Omental fat pad (tissue), 4 donors: ENCODE data around the gene DCAF10. TPM values are rescaled to one million over a fixed set of nuclear protein-coding genes. Genes with fewer than 3 reads are reported as not detected.
"Not testable (repeated sequence)": the region's sequence is repeated elsewhere in the genome, so short reads cannot be mapped to it uniquely, and the experiment has no call there.

ENCODE experiments used
- ATAC-seq: fragments of 150-250 bp; one replicate; pipeline ENCODE4 v1.9.1; 2016; ENCODE audit warnings: mild to moderate bottlenecking, moderate library complexity; ENCODE audit not compliant: low FRiP score
- DNase-seq: peaks from one replicate; pipeline ENCODE4 v3.0.0-alpha.2; 2019; ENCODE audit warnings: low spot score
- total RNA-seq, 4 donors: library from RNA; depleted of rRNA; stranded (reverse); fragments of >200 nt; gene quantifications; one replicate each; pipeline ENCODE4 v1.1.0, GENCODE V29; 2016
- TF ChIP-seq, protein P1 (sequence below), 3 donors: fragments of 450-650 bp; IDR thresholded peaks; one replicate each; pipeline ENCODE4 v1.5.1; 2016 to 2017; ENCODE audit warnings: antibody characterized with exemption in 3 of 3, mild to moderate bottlenecking in 3 of 3, moderate library complexity in 2 of 3

Gene DCAF10
- total RNA-seq, 4 donors from 2014 or later = 23.2 to 40.5 (median 31.9) TPM

- DNase-seq (no peak), ATAC-seq (no peak)
- TF ChIP-seq, protein P1, sequence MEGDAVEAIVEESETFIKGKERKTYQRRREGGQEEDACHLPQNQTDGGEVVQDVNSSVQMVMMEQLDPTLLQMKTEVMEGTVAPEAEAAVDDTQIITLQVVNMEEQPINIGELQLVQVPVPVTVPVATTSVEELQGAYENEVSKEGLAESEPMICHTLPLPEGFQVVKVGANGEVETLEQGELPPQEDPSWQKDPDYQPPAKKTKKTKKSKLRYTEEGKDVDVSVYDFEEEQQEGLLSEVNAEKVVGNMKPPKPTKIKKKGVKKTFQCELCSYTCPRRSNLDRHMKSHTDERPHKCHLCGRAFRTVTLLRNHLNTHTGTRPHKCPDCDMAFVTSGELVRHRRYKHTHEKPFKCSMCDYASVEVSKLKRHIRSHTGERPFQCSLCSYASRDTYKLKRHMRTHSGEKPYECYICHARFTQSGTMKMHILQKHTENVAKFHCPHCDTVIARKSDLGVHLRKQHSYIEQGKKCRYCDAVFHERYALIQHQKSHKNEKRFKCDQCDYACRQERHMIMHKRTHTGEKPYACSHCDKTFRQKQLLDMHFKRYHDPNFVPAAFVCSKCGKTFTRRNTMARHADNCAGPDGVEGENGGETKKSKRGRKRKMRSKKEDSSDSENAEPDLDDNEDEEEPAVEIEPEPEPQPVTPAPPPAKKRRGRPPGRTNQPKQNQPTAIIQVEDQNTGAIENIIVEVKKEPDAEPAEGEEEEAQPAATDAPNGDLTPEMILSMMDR (IDR thresholded peaks at IDR 0.05) = no peak
Observed at GRCh38 chr9:37870081-37870798, 69.6 kb downstream of the DCAF10 start.

GRCh38 chr9:37870799-37871176 is 70.2 kb downstream of the DCAF10 start:
- TF ChIP-seq, protein P1 (IDR thresholded peaks at IDR 0.05) = no peak
- no peak for ATAC-seq
- no peak for DNase-seq

DNA sequence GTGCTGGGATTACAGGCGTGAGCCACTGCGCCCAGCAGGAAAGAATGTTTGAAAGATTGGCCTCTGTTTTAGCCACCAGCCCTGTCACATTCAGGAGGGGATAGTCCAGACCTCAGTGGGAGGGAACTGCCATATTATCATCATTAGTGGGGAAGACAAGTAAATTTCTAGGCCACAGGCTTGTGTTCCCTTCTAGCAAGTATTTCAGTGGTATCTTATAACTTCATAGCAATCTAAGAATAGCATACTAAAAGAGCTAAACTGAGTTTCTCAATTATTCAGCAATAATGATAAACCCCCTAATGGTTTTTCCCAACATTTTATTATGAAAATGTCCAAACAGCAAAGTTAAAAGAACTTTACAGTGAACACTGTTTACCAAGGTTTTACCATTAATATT is 73.4 kb downstream of the DCAF10 start:
- ATAC-seq = no peak
- TF ChIP-seq, protein P1 (IDR thresholded peaks at IDR 0.05) = no peak

DNA sequence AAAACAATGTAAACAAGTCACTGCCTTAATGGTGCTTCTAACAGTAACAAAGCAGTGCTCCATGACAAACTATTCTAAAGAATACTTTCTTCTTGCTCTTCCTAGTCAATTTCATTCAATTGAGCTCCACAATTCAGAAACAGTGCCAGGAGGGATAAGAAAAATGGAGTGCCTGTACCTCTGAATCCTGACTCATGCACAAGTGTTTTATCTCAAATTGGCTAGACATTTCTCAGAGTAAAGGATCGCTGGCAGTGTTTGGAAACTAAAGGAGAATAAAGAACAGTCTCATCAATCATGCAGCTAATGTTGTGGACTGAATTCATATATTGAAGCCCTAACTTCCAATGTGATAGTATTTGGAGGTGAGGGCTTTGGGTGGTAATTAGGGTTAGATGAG is 75.8 kb downstream of the DCAF10 start:
- ATAC-seq (no peak), DNase-seq (no peak)
- TF ChIP-seq, protein P1 (IDR thresholded peaks at IDR 0.05) = no peak

More for the DNA sequence above, 73.4 kb downstream of the DCAF10 start:
- DNase-seq = no peak

DNA sequence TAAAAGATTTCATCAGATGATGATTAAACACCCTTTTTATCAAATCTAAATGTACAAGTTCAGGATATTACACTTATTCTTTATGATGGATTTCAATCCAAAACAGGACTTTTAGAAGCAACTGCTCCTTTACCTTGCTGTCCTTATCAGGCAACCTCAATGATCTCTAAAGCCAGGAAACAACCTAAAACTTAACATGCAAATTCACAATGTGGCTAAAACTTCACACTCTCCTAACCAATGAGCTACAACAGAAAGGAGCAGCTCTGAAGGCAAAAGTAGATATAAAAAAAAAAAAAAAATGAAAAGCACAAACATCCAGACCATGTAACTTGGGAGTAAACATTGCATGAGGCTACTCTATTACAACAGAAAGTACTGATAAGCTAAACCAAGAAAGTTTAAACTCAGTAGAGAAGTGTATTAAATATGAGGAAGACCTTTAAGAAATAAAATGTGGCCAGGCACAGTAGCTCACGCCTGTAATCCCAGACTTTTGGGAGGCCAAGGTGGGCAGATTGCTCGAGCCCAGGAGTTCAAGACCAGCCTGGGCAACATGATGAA is 80.4 kb downstream of the DCAF10 start:
- DNase-seq (no peak), ATAC-seq (no peak)
- TF ChIP-seq, protein P1 (IDR thresholded peaks at IDR 0.05) = no peak

- not testable (repeated sequence) for ATAC-seq, DNase-seq
Observed at GRCh38 chr9:37887977-37888583, 87.5 kb downstream of the DCAF10 start.

DNA sequence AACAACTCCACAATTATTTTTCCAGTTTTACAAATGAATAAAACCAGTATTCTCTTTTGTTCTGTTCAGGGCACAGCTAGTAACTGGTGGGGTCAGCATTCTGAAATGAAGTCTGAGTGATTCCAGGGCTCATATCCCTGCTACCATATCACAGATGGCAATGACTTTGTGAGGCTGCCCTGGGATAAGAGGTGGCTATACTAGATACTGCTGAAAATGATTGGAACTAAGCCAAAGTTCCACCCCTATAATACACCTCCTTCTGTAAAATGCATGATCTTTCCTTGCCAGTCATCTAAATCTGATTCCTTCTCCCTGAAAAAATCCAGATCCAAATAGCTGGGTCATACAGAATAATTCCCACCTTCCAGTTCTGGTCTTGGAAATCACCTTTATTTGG is 88.9 kb downstream of the DCAF10 start:
- ATAC-seq = no peak
- no peak for DNase-seq
- TF ChIP-seq, protein P1 (IDR thresholded peaks at IDR 0.05) = no peak

- not testable (repeated sequence) for ATAC-seq, DNase-seq
Observed at GRCh38 chr9:37891042-37891441, 90.4 kb downstream of the DCAF10 start.
